Measurements from ENCODE around the gene CHRM2. TPM values are rescaled to one million over a fixed set of nuclear protein-coding genes. Genes with fewer than 3 reads are reported as not detected.

CHRM2 gene
- total RNA-seq, 2 experiments from 2014 or later = not detected

DNA sequence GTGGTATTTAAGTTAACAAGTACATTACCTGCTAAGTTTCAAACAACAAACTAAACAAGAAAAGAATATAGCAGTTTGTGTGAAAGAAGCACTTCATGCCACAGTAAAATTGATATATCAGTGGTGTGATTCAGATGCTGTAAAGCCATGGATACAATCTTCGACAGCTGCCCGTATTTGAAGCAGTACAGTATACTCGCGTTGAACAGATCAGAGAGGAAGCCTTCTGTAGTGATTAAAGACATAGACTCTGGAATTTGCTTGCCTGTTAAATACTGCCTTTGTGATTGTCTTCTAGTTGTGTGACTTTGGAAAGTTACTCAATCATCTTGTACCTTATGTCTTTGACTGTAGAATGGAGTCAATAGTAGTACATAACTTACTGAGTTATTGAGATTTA, 71.7 kb downstream of the CHRM2 start:
- no peak overlapping the region for H3K4me3 Mint-ChIP-seq
- H3K4me1 Mint-ChIP-seq = no peaks in the 10 kb centered on the region
- no peaks in the 10 kb centered on the region for H3K9me3 Mint-ChIP-seq (ENCODE audit: low read depth)
- intact Hi-C loops (cut with DNase I, micrococcal nuclease) = no loop called here
- CTCF ChIA-PET = no interaction called here
- no peaks in the 10 kb centered on the region for H3K36me3 Mint-ChIP-seq (ENCODE audit: low read depth)
- DNase-seq = no peak
- H3K27ac Mint-ChIP-seq = no peak overlapping the region
- POLR2A ChIA-PET = no interaction called here
- no peak for ATAC-seq
- no peaks in the 10 kb centered on the region for H3K27me3 Mint-ChIP-seq

DNA sequence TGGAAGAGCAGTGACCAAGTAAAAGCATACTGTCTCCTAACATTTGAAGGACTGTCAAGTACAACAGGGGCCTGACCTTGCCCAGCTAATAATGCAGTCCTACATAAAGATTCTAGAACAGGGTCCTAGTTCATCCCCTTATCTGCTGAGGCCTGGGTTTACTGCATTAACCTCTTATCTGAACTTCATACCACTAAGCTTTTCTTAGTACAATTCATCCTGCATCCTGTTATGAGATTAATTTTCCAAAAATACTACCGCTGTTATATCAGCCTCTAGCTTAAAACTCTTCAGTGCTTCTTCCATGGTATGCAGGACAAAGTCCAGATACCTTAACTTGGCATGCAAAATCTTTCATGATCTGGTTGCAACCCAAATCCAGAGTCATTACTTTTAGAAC, 72.5 kb downstream of the CHRM2 start:
- no peak for DNase-seq
- POLR2A ChIA-PET = no interaction called here
- H3K9me3 Mint-ChIP-seq (ENCODE audit: low read depth) = no peaks in the 10 kb centered on the region
- ATAC-seq = no peak
- H3K4me3 Mint-ChIP-seq = no peak overlapping the region
- H3K27ac Mint-ChIP-seq = no peak overlapping the region
- H3K27me3 Mint-ChIP-seq = no peaks in the 10 kb centered on the region
- intact Hi-C loops (cut with DNase I, micrococcal nuclease) = no loop called here
- no peaks in the 10 kb centered on the region for H3K4me1 Mint-ChIP-seq
- CTCF ChIA-PET = interaction anchor here (1.0 kb wide), 1 partner anchor 374 kb away, joined by 3 read pairs; no protein-coding TSS in a partner anchor
- H3K36me3 Mint-ChIP-seq (ENCODE audit: low read depth) = no peaks in the 10 kb centered on the region

DNA sequence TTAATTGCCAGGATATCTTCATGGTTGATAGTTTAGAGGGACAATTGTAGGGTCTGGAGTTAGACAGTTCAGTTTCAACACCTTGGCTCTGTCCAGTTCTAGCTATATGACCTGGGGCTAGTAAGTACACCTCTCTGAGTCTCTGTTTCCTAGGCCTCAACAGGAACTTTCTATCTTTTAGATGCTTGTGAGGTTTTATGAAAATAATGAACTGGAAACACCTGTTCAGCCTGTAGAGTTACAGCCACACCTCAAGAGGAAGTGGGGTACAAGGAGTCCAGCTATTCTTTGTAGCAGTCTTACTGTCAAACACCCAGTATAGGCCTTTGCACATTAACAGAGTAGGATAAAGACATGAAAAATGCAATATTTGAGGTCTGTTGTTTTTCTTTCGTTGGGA, 73.4 kb downstream of the CHRM2 start:
- no peak overlapping the region for H3K27ac Mint-ChIP-seq
- H3K36me3 Mint-ChIP-seq (ENCODE audit: low read depth) = no peaks in the 10 kb centered on the region
- no peak for DNase-seq
- no peaks in the 10 kb centered on the region for H3K27me3 Mint-ChIP-seq
- POLR2A ChIA-PET = no interaction called here
- H3K9me3 Mint-ChIP-seq (ENCODE audit: low read depth) = no peaks in the 10 kb centered on the region
- intact Hi-C loops (cut with DNase I, micrococcal nuclease) = no loop called here
- ATAC-seq = no peak
- no peaks in the 10 kb centered on the region for H3K4me1 Mint-ChIP-seq
- CTCF ChIA-PET = no interaction called here
- no peak overlapping the region for H3K4me3 Mint-ChIP-seq

GRCh38 chr7:136942401-136942800, 73.9 kb downstream of the CHRM2 start:
- Mint-ChIP-seq H3K4me1 (no peaks in the 10 kb centered on the region), H3K9me3 (ENCODE audit: low read depth) (no peaks in the 10 kb centered on the region), H3K27ac (no peak overlapping the region), H3K4me3 (no peak overlapping the region), H3K36me3 (ENCODE audit: low read depth) (no peaks in the 10 kb centered on the region), H3K27me3 (no peaks in the 10 kb centered on the region)
- ChIA-PET CTCF (no interaction called here), POLR2A (no interaction called here)
- DNase-seq (no peak), ATAC-seq (no peak)
- intact Hi-C loops (cut with DNase I, micrococcal nuclease) = no loop called here

- CTCF ChIA-PET = no interaction called here
- Mint-ChIP-seq H3K9me3 (ENCODE audit: low read depth) (no peaks in the 10 kb centered on the region), H3K36me3 (ENCODE audit: low read depth) (no peaks in the 10 kb centered on the region), H3K4me1 (no peaks in the 10 kb centered on the region), H3K27ac (no peak overlapping the region), H3K4me3 (no peak overlapping the region), H3K27me3 (no peaks in the 10 kb centered on the region)
- intact Hi-C loops (cut with DNase I, micrococcal nuclease) = no loop called here
- ATAC-seq (no peak), DNase-seq (no peak)
- POLR2A ChIA-PET = no interaction called here
These were observed 74.5 kb downstream of the CHRM2 start for GRCh38 chr7:136942994-136943393.

GRCh38 chr7:136947347-136947746, 78.9 kb downstream of the CHRM2 start:
- no peak for ATAC-seq
- Mint-ChIP-seq H3K27ac (no peak overlapping the region), H3K9me3 (ENCODE audit: low read depth) (peaks cover 4% of the 10 kb centered on the region), H3K27me3 (no peaks in the 10 kb centered on the region), H3K4me1 (no peaks in the 10 kb centered on the region), H3K4me3 (no peak overlapping the region), H3K36me3 (ENCODE audit: low read depth) (no peaks in the 10 kb centered on the region)
- DNase-seq = no peak
- CTCF ChIA-PET = no interaction called here
- POLR2A ChIA-PET = no interaction called here
- intact Hi-C loops (cut with DNase I, micrococcal nuclease) = no loop called here

DNA sequence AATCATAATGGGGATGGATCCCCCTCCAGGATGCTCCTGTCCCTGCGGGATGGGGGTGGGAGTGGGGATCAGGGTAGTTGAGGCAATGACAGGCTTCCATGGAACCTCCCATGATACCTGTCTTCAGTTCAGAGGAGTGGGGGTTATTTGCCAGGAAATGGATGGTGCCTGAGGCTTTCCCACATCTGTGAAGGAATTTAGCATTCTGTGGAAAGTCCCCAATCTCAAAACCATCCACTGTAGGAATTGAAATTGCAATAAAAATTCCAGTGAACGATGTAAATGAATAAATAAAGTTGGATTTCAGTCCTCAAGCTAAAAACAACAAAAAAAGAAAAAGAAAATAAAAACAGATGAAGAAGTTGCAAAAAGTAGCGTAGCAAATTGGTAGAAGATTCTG, 81.9 kb downstream of the CHRM2 start:
- Mint-ChIP-seq H3K36me3 (ENCODE audit: low read depth) (no peaks in the 10 kb centered on the region), H3K27ac (no peak overlapping the region), H3K4me1 (no peaks in the 10 kb centered on the region), H3K4me3 (no peak overlapping the region), H3K27me3 (no peaks in the 10 kb centered on the region), H3K9me3 (ENCODE audit: low read depth) (peaks cover 13% of the 10 kb centered on the region)
- ChIA-PET POLR2A (no interaction called here), CTCF (no interaction called here)
- intact Hi-C loops (cut with DNase I, micrococcal nuclease) = no loop called here
- DNase-seq (no peak), ATAC-seq (no peak)

- CTCF ChIA-PET = no interaction called here
- Mint-ChIP-seq H3K4me3 (no peak overlapping the region), H3K36me3 (ENCODE audit: low read depth) (no peaks in the 10 kb centered on the region), H3K27ac (no peak overlapping the region), H3K4me1 (no peaks in the 10 kb centered on the region), H3K27me3 (no peaks in the 10 kb centered on the region), H3K9me3 (ENCODE audit: low read depth) (peaks cover 13% of the 10 kb centered on the region)
- ATAC-seq = no peak
- POLR2A ChIA-PET = no interaction called here
- intact Hi-C loops (cut with DNase I, micrococcal nuclease) = no loop called here
- no peak for DNase-seq
These were observed 84.9 kb downstream of the CHRM2 start for GRCh38 chr7:136953386-136953785.

GRCh38 chr7:136956232-136956631, 87.8 kb downstream of the CHRM2 start:
- intact Hi-C loops (cut with DNase I, micrococcal nuclease) = no loop called here
- POLR2A ChIA-PET = interaction anchor here (0.7 kb wide), 1 partner anchor 81 kb away, joined by 10 read pairs; no protein-coding TSS in a partner anchor
- H3K27ac Mint-ChIP-seq = no peak overlapping the region
- peaks cover 18% of the 10 kb centered on the region for H3K9me3 Mint-ChIP-seq (ENCODE audit: low read depth)
- no peak overlapping the region for H3K4me3 Mint-ChIP-seq
- H3K27me3 Mint-ChIP-seq = no peaks in the 10 kb centered on the region
- ATAC-seq (no peak), DNase-seq (no peak)
- H3K4me1 Mint-ChIP-seq = no peaks in the 10 kb centered on the region
- no peaks in the 10 kb centered on the region for H3K36me3 Mint-ChIP-seq (ENCODE audit: low read depth)
- CTCF ChIA-PET = no interaction called here

- ChIA-PET CTCF (no interaction called here), POLR2A (interaction anchor here (0.7 kb wide), 1 partner anchor 82 kb away, joined by 10 read pairs; no protein-coding TSS in a partner anchor)
- H3K36me3 Mint-ChIP-seq (ENCODE audit: low read depth) = no peaks in the 10 kb centered on the region
- no peaks in the 10 kb centered on the region for H3K4me1 Mint-ChIP-seq
- intact Hi-C loops (cut with DNase I, micrococcal nuclease) = no loop called here
- no peak overlapping the region for H3K27ac Mint-ChIP-seq
- H3K9me3 Mint-ChIP-seq (ENCODE audit: low read depth) = peaks cover 18% of the 10 kb centered on the region
- no peaks in the 10 kb centered on the region for H3K27me3 Mint-ChIP-seq
- ATAC-seq (no peak), DNase-seq (no peak)
- no peak overlapping the region for H3K4me3 Mint-ChIP-seq
These were observed 88.2 kb downstream of the CHRM2 start for GRCh38 chr7:136956671-136957070.

DNA sequence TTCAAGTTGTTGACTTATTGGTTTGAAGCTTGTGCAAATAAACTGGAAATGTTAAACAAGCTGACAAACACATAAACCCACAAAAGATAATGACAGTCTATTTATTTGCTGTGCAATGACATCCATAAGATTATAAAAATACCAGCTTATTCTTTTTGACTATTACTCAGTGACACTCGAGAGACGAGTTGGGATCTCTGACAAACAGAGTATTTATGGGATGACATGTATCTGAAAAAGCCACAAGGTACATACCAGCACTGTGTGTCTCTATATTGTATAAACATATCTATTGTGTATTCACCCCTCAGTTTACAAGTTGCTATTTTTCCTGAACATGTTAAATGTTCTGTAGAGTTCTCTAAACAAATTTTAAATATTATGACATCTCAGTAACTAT, 88.9 kb downstream of the CHRM2 start:
- Mint-ChIP-seq H3K4me3 (no peak overlapping the region), H3K27me3 (no peaks in the 10 kb centered on the region), H3K9me3 (ENCODE audit: low read depth) (peaks cover 18% of the 10 kb centered on the region), H3K4me1 (no peaks in the 10 kb centered on the region), H3K27ac (no peak overlapping the region), H3K36me3 (ENCODE audit: low read depth) (no peaks in the 10 kb centered on the region)
- DNase-seq = no peak
- intact Hi-C loops (cut with DNase I, micrococcal nuclease) = no loop called here
- ATAC-seq = no peak
- CTCF ChIA-PET = interaction anchor here (0.9 kb wide), 1 partner anchor 20 kb away, joined by 3 read pairs; no protein-coding TSS in a partner anchor
- POLR2A ChIA-PET = no interaction called here

DNA sequence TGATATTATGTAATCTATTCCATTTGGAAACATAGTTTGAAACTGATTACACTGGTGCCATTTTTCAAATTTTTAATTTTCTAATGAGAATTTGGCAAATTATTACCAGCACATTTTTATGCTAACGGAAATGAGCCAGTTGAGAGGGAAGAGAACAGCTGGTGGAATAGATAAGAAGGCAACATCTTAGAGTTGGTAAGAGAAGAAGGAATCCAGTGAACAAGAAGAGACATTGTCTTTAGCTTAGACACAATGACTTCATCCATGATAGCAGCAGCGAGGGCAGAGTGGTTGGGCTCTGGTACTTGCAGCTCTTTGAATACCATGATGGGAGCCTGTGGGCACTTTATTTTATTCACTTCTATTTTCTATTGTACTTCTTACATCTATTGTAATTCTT, 89.6 kb downstream of the CHRM2 start:
- no peak overlapping the region for H3K4me3 Mint-ChIP-seq
- H3K27me3 Mint-ChIP-seq = no peaks in the 10 kb centered on the region

GRCh38 chr7:136964347-136964746, 95.9 kb downstream of the CHRM2 start:
- DNase-seq (no peak), ATAC-seq (no peak)
- ChIA-PET POLR2A (no interaction called here), CTCF (no interaction called here)
- Mint-ChIP-seq H3K27me3 (no peaks in the 10 kb centered on the region), H3K9me3 (ENCODE audit: low read depth) (peaks cover 8% of the 10 kb centered on the region), H3K4me3 (no peak overlapping the region), H3K27ac (no peak overlapping the region), H3K4me1 (no peaks in the 10 kb centered on the region), H3K36me3 (ENCODE audit: low read depth) (no peaks in the 10 kb centered on the region)
- intact Hi-C loops (cut with DNase I, micrococcal nuclease) = no loop called here

More for the DNA sequence above, 89.6 kb downstream of the CHRM2 start:
- no peaks in the 10 kb centered on the region for H3K4me1 Mint-ChIP-seq
- DNase-seq = no peak
- CTCF ChIA-PET = interaction anchor here (0.9 kb wide), 1 partner anchor 21 kb away, joined by 3 read pairs; no protein-coding TSS in a partner anchor
- ATAC-seq = no peak
- intact Hi-C loops (cut with DNase I, micrococcal nuclease) = no loop called here
- H3K36me3 Mint-ChIP-seq (ENCODE audit: low read depth) = no peaks in the 10 kb centered on the region
- H3K9me3 Mint-ChIP-seq (ENCODE audit: low read depth) = peaks cover 12% of the 10 kb centered on the region
- H3K27ac Mint-ChIP-seq = no peak overlapping the region
- POLR2A ChIA-PET = no interaction called here
